Measurements from ENCODE around the gene AP1B1. TPM values are rescaled to one million over a fixed set of nuclear protein-coding genes. Genes with fewer than 3 reads are reported as not detected.

The AP1B1 gene
- total and polyA plus RNA-seq, 2 donors from 2014 or later: 50.5 to 82.9 TPM

GRCh38 chr22:29320546-29320945 is 67.8 kb downstream of the AP1B1 start:
- Histone ChIP-seq H3K36me3 (ENCODE audit: control insufficient read depth in 2 of 3, insufficient read depth in 3 of 3, low read length in 3 of 3) (no peaks in the 10 kb centered on the region), H3K9ac (ENCODE audit: low read length in 3 of 3) (no peak overlapping the region), H3K9me3 (ENCODE audit: control insufficient read depth in 2 of 3, insufficient read depth in 1 of 3, low read length in 3 of 3) (no peaks in the 10 kb centered on the region), H3K27me3 (ENCODE audit: control insufficient read depth, insufficient read depth, low read length) (no peaks in the 10 kb centered on the region), H3K4me1 (ENCODE audit: control insufficient read depth in 2 of 3, insufficient read depth in 2 of 3, low read depth in 1 of 3, low read length in 3 of 3) (no peaks in the 10 kb centered on the region), H3K4me3 (ENCODE audit: low read length in 3 of 3) (no peak overlapping the region), H3K27ac (ENCODE audit: low read depth in 2 of 2, low read length in 2 of 2) (no peak overlapping the region)
- no peak for TF ChIP-seq CTCF (IDR thresholded peaks at IDR 0.05; ENCODE audit: borderline replicate concordance, extremely low read depth, insufficient read depth)
- no peak for FAIRE-seq
- no peak for DNase-seq
- intact Hi-C loops (cut with DNase I): no loop called here

- H3K27ac ChIP-seq (ENCODE audit: low read depth in 2 of 2, low read length in 2 of 2): no peak overlapping the region
- H3K4me1 ChIP-seq (ENCODE audit: control insufficient read depth in 2 of 3, insufficient read depth in 2 of 3, low read depth in 1 of 3, low read length in 3 of 3): peaks cover 0 to 5% (median 0%) of the 10 kb centered on the region in 3 donors
- no peak for TF ChIP-seq CTCF (IDR thresholded peaks at IDR 0.05; ENCODE audit: borderline replicate concordance, extremely low read depth, insufficient read depth)
- H3K27me3 ChIP-seq (ENCODE audit: control insufficient read depth, insufficient read depth, low read length): peaks cover 7% of the 10 kb centered on the region
- intact Hi-C loops (cut with DNase I): no loop called here
- H3K36me3 ChIP-seq (ENCODE audit: control insufficient read depth in 2 of 3, insufficient read depth in 3 of 3, low read length in 3 of 3): no peaks in the 10 kb centered on the region
- H3K9me3 ChIP-seq (ENCODE audit: control insufficient read depth in 2 of 3, insufficient read depth in 1 of 3, low read length in 3 of 3): no peaks in the 10 kb centered on the region
- H3K4me3 ChIP-seq (ENCODE audit: low read length in 3 of 3): no peak overlapping the region
- H3K9ac ChIP-seq (ENCODE audit: low read length in 3 of 3): no peak overlapping the region
- FAIRE-seq (no peak), DNase-seq (no peak)
Observed at GRCh38 chr22:29319072-29319471, 69.3 kb downstream of the AP1B1 start.

- no peak for FAIRE-seq
- H3K27me3 ChIP-seq (ENCODE audit: control insufficient read depth, insufficient read depth, low read length): peaks cover 14% of the 10 kb centered on the region
- H3K36me3 ChIP-seq (ENCODE audit: control insufficient read depth in 2 of 3, insufficient read depth in 3 of 3, low read length in 3 of 3): no peaks in the 10 kb centered on the region
- H3K9ac ChIP-seq (ENCODE audit: low read length in 3 of 3): no peak overlapping the region
- intact Hi-C loops (cut with DNase I): no loop called here
- H3K4me1 ChIP-seq (ENCODE audit: control insufficient read depth in 2 of 3, insufficient read depth in 2 of 3, low read depth in 1 of 3, low read length in 3 of 3): peaks cover 0 to 13% (median 0%) of the 10 kb centered on the region in 3 donors
- no peak for DNase-seq
- no peak overlapping the region for H3K27ac ChIP-seq (ENCODE audit: low read depth in 2 of 2, low read length in 2 of 2)
- no peaks in the 10 kb centered on the region for H3K9me3 ChIP-seq (ENCODE audit: control insufficient read depth in 2 of 3, insufficient read depth in 1 of 3, low read length in 3 of 3)
- no peak for TF ChIP-seq CTCF (IDR thresholded peaks at IDR 0.05; ENCODE audit: borderline replicate concordance, extremely low read depth, insufficient read depth)
- H3K4me3 ChIP-seq (ENCODE audit: low read length in 3 of 3): no peak overlapping the region
Observed at GRCh38 chr22:29317827-29318454, 70.4 kb downstream of the AP1B1 start.
